Activated gamma-delta T cell treated with anti-CD3 and anti-CD28 coated beads, Interleukin-2, amount 50 U/mL, for 16 hours (primary cell): ENCODE measurements around the gene NR2F2.

Experiments
- DNase-seq: peaks from one replicate; pipeline ENCODE4 v3.0.0-alpha.2; 2020; ENCODE audit warnings: low read depth

Gene NR2F2

GRCh38 chr15:96353930-96354730 lies 23.6 kb downstream of the NR2F2 start:
- DNase-seq: no peak

- no peak for DNase-seq
Measured at GRCh38 chr15:96354731-96355567, 24.4 kb downstream of the NR2F2 start.

- DNase-seq: no peak
Measured at GRCh38 chr15:96355568-96356187, 25.2 kb downstream of the NR2F2 start.

- peak; percentile 30 for DNase-seq
Measured at GRCh38 chr15:96356494-96357455, 26.3 kb downstream of the NR2F2 start.

- no peak for DNase-seq
Measured at GRCh38 chr15:96358001-96358801, 27.7 kb downstream of the NR2F2 start.

GRCh38 chr15:96358821-96359615 lies 28.5 kb downstream of the NR2F2 start:
- DNase-seq: no peak

GRCh38 chr15:96359616-96360521 lies 29.4 kb downstream of the NR2F2 start:
- DNase-seq: no peak

GRCh38 chr15:96360581-96361308 lies 30.2 kb downstream of the NR2F2 start:
- no peak for DNase-seq

- DNase-seq: no peak
Measured at GRCh38 chr15:96361309-96362010, 31.0 kb downstream of the NR2F2 start.

- DNase-seq: no peak
Measured at GRCh38 chr15:96362011-96362754, 31.7 kb downstream of the NR2F2 start.

GRCh38 chr15:96362755-96363651 lies 32.5 kb downstream of the NR2F2 start:
- DNase-seq: no peak

- DNase-seq: no peak
Measured at GRCh38 chr15:96363707-96364106, 33.2 kb downstream of the NR2F2 start.

GRCh38 chr15:96365781-96366525 lies 35.5 kb downstream of the NR2F2 start:
- no peak for DNase-seq

GRCh38 chr15:96366526-96366877 lies 36.0 kb downstream of the NR2F2 start:
- DNase-seq: no peak
